Right renal pelvis (tissue), 4 donors: ENCODE measurements around the gene GPSM1. TPM values are rescaled to one million over a fixed set of nuclear protein-coding genes. Genes with fewer than 3 reads are reported as not detected.
A peak's percentile ranks its signal among the peaks of the same experiment; 100 is the strongest.

Experiments used
- DNase-seq, 4 donors: peaks; one replicate each; pipeline ENCODE4 v3.0.0-alpha.2; 2013; ENCODE audit warnings: low read depth in 4 of 4, low spot score in 3 of 4, missing footprints in 1 of 4
- polyA plus RNA-seq, 4 donors: library from polyadenylated mRNA; unstranded; fragments of 120-200 nt; gene quantifications; one replicate each; pipeline ENCODE4 v1.2.1, GENCODE V29; 2013; ENCODE audit not compliant: insufficient read length in 4 of 4

GPSM1 gene
- 10 to 100 TPM; 30.6 to 42.3 (median 32.0) TPM for polyA plus RNA-seq

- no peak for DNase-seq
Observed at GRCh38 chr9:136327304-136327974, at the start of gene GPSM1. TSS of gene GPSM1 (plus strand) at chr9:136327539. CDS start at chr9:136327696, 157 bp downstream.

GRCh38 chr9:136277746-136278145 lies 49.6 kb upstream of the GPSM1 start:
- DNase-seq, result no peak

GRCh38 chr9:136278221-136278620 lies 49.1 kb upstream of the GPSM1 start:
- DNase-seq, result no peak

- no peak for DNase-seq
Observed at GRCh38 chr9:136278894-136279293, 48.4 kb upstream of the GPSM1 start.

- no peak for DNase-seq
Observed at GRCh38 chr9:136279471-136279870, 47.9 kb upstream of the GPSM1 start.

GRCh38 chr9:136280535-136281315 lies 46.6 kb upstream of the GPSM1 start:
- no peak for DNase-seq

- no peak for DNase-seq
Observed at GRCh38 chr9:136281421-136282271, 45.7 kb upstream of the GPSM1 start.

GRCh38 chr9:136282272-136282861 lies 45.0 kb upstream of the GPSM1 start:
- DNase-seq, result no peak

- peak in 2 of 4 donors; percentile 38 to 68 for DNase-seq
Observed at GRCh38 chr9:136283291-136284235, 43.8 kb upstream of the GPSM1 start.

GRCh38 chr9:136284311-136284710 lies 43.0 kb upstream of the GPSM1 start:
- DNase-seq, result no peak

- no peak for DNase-seq
Observed at GRCh38 chr9:136284951-136285350, 42.4 kb upstream of the GPSM1 start.

- DNase-seq, result no peak
Observed at GRCh38 chr9:136285501-136286358, 41.6 kb upstream of the GPSM1 start.

GRCh38 chr9:136286359-136286986 lies 40.9 kb upstream of the GPSM1 start:
- no peak for DNase-seq

- no peak for DNase-seq
Observed at GRCh38 chr9:136286987-136287379, 40.4 kb upstream of the GPSM1 start.

- no peak for DNase-seq
Observed at GRCh38 chr9:136287960-136288753, 39.2 kb upstream of the GPSM1 start.

GRCh38 chr9:136289651-136290507 lies 37.5 kb upstream of the GPSM1 start:
- DNase-seq, result no peak
